HG03060 (cell line): ENCODE measurements around the gene TRIP13.

ENCODE experiments used
- ATAC-seq: cut with Tn5 transposase; IDR thresholded peaks from one replicate; pipeline ENCODE4 v1.9.1; 2021; ENCODE audit warnings: low read depth, moderate number of reproducible peaks; ENCODE audit not compliant: unreplicated experiment

The TRIP13 gene

DNA sequence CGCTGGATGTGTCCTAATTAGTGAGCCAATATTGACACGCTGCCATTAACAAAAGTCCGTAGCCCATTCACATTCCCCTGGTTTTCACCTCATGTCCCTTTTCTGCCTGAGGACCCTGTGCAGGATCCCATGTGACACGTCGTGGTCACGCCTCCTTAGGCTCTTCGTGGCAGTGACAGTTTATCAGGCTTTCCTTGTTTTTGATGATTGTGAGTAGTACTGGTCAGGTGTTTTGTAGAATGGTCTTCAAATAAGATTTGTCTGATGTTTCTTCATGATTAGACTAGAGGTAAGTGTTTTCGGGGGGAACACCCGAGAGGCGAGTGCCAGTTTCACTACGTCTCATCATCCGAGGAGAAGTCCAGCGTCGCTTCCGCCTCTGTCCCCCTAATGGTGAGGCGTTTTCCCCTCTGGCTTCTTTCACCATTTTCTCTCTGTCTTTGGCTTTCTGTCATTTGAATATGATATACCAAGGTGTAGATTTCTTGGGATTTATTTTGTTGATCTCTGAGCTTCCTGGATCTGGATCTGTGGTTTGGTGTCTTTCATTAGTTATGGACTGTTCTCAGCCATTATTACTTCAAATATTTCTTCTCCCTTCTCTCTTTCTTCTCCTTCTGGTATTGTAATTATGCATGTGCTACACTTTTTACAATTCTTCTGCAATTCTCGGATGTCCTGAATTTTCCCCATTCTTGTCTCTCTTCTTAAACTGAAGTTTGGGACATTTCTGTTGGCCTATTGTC is 57.3 kb downstream of the TRIP13 start:
- no peak for ATAC-seq

GRCh38 chr5:951940-952596 is 59.4 kb downstream of the TRIP13 start:
- no peak for ATAC-seq

DNA sequence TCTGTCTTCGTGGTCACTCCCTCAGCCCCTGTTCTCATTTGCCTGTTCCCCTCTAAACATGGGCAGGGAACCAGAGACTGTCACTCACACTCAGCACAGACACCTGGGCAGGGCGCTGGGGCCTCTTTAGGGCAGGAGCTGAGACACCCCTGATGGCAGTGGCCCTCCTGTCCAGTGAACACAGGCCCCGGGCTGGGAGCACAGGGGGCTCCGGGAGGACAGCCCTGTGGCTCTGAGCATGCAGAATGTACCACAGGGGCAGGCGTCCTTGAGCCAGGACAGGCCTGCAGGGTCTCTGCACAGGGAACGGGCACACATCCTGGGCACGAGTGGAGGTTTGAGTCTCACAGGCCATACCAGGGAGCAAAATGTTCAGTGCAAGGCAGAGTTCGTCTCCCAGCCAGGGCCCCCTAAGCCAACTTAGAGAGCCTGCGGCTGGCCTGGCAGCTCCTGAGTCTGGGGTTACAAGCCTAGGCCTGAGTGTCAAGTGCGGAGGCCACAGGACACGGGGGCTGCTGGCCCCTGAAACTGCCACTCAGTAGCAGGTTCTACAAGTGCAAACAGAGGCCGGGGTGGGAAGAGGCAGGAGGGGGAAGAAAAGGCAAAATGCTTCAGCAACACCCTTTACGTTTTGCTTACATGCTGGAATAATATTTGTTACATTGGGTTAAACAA is 60.0 kb downstream of the TRIP13 start:
- ATAC-seq, result no peak

- ATAC-seq, result no peak
Observed at GRCh38 chr5:953535-954449, 61.1 kb downstream of the TRIP13 start.

DNA sequence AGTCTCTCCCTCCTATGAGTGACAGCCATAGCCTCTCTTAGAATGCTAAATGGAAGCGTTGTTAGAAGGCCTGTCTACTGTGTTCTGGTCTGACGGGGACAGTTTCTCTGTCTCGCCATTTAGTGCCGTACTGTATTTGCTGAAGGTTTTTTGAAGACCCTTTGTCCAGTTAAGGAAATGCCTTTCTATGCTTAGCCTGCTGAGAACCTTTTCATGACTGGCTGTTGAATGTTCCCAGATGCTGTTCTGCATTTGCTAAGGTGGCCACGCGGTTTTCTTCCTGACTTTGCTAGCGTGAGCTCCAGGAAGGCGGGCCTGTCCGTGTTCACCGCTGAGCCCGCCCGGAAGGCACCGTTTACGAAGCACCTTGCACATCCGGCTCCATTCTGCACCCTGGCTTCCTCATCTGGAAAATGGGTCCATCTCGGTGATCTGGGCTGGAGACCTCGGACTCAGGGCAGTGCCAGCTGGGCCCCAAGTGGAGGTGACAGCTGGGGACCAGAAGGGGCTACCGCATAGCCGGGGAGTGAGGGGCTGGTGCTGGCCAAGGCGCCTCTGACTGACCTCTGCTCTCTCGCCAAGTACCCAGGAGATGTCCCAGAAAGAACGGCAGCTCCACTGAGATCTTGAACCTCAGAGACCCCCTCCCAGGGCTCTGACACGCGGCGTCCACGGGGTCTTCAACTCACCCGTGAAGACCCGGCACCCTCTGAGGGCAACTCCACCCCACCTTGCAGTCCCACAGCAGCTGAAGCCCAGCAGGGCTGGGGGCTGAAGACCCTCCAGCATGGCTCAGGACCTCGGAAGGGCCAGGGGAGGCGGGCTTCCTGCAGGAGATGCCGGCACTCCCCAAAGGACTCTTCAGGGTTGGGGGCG is 63.4 kb downstream of the TRIP13 start:
- ATAC-seq, result no peak

DNA sequence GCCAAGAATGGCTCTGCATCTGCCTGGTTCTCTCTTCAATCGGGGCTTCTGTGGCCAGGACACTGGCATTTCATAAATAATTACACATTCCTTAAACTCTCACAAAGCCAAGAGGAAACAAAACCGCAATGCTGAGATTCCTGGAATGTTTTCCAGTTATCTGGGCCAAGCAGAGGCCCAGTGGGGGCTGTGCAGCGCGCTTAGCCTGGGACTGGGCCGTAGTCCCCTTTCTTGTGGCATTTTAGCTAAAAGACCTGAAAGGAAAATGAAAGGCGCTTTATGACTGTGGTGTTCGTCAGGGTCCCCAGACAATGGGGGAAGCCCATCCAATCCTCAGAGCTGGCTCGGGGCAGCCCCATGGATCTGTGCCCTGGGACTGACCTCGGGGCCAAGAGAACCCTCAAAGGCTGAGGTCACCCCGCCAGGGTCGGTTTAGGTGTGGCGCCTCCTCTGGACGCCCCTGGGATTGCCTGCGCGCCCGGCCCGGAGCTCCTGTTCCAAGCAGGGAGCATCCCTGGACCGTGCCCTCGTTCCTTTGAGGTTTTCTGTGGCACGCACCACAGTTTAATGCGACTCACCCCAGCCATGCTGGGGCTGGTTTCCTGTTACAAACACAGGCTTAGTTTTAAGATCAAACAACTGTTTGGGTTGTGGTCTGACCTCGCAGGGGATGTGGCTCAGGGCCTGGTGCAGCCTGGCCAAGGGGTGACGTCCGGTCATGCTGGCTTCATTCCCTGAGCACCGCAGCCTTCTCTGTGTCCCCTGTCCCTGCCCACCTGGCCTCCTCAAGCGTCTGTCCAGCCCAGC is 64.5 kb downstream of the TRIP13 start:
- no peak for ATAC-seq

DNA sequence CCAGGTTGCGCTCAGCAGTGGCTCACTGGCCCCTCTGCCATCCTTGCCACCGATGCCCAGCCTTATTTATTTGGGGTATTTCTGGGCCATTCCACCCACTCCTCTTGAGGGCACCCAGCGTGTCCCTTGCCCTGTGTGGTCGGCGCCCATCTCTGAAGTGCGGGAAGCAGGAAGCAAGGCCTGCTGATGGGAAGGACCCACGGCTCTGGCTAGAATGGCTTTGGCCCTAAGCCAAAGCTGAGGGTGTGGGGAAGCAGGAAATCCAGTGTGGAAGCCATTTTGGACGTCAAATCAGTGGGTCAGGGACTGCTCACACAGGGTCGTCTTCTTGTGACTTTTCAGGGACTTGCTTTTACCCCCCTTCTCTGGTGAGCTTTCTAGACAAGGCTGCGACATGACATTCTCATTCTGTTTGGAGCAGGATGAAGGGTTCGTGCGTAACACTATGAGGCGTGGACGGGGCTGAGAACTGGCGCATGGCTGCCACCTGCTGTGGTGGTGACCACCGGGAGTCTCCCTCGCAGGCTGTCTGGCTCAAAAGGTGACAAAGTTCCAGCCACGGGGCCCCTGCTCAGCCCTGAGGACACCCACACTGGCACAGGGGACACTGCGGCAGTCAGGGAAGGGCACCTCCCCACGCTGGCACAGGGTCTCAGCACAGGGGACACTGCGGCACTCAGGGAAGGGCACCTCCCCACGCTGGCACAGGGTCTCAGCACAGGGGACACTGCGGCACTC is 65.2 kb downstream of the TRIP13 start:
- no peak for ATAC-seq

DNA sequence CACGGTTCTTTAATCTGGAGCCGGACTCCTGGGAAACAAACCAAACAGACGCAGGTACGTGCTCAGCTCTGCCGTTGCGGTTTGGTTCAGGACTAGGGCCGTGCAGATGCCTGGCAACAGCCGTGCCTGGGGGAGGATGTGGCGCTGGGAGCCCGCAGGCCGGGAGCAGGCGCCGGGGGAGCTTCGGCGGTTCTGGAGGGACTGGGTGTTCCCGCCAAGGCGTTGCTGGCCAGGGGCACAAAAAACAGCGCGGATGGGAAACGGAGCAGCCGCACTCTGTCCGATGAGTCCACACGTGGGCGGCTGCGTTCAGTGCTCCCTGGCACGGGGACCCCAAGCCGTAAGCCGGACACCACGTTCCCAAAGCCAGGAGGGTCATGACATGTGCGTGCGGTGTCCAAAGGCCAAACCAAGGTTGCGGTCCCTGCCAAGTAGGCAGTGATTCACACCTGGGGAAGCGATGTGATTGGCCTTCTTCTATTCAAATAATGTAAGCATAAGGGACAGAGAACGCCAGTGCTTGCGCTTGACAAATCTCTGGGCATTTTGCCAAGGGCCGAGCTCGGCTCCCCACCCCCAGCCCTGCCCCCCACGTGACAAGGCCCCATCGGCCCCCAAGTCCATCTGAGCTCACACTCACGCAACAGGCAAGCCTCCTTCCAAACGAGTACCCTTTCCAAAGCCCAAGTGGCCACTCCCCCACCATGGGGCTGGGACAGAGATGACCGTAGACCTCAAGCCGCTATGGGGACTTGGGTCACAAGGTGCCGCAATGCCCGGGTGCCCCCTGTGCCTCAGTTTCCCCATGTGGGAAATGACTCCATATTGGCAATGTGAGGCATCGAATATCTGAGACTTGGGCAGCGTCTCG is 66.3 kb downstream of the TRIP13 start:
- no peak for ATAC-seq

DNA sequence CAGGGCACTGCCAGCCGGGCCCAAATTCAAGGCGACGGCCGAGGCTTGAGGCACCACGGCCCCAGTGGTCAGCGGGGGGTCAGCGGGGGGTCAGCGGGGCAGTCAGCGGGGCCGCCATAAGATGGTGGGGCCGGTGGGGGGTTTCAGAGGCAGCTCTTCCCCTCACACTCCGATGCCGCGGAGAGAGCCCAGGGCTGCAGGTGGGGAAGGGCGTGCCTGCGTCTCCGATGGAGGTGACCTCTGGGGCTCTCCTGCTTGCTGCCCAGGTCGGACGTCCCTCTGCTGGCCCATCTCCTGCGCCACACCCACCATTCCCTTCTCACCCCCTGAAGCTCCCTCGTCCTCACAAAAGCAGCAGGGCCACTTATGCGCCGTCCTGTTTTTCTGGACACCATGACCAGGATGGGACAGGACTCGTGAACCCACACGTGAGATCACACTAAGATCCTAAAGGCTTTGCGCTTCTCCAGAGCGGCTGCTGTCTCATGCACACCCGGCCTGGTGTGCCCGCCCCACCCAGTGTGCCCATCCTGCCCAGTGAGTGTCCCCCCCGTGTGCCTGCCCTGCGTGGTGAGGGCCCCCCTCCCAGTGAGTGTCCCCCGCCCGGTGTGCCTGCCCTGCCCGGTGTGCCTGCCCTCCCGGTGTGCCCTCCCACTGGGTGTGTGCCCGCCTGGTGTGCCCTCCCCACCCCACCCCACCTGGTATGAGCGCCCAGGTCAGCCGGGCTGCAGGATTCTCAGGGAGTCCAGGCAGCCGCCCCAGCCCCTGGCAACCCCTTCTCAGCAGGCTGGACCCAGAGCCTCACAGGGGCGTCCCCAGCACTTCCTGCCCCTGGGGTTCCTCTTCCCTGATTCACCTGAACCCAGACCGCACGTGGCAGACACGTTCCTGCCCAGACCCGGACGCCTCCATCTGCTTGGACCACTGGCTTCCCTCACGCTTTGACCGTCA is 67.2 kb downstream of the TRIP13 start:
- ATAC-seq, result no peak

DNA sequence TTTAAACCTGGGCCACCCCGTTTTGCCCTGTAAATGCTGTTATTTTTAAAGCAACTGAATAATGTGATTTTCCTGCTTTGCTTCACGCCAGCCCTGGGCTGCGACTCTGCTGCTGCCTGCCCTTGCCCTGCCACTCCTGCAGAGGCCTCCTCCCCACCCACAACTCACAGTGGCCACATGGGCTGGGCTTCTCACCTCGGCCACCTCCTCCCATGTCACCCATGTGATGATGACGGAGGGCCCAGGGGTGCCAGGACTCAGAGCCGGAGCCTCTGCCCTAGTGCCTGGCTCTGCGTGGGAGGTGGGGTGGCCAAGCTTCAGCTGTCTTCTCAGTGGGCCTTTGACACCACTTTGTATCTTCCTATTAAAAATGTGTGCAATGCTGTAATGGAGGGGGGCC is 67.9 kb downstream of the TRIP13 start:
- ATAC-seq, result no peak

DNA sequence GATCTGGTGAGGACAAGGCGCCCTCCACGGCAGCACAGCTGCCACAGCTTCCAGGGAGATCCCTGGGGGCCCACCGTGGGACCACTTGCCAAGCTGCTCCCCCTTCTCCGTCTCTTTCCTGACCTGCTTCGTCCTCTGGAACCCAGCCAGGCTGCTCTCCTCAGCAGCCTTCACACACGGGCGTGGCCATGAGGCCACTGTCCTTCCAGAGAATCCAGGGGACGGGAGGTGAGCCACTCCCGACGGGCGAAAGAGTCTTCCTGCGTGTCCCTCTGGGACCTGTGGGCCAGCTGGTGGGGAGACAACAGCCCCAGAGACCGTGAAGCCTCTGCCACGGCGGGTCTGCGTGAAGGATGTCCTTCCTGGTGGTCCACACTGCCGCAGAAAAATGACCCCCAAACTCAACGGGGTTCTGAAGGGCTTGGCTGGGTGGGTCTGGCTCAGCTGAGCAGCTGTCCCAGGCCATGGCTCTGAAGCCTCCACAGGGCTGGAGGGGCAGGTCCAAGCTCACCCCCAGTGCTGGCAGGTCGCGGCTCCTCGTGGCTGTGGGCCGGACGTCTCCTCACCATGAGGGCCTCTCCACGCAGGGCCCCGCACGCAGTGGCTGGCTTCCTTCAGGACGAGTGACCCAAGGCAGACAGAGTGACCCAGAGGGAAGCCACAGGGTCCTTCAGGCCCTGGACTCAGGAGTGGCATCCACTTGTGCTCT is 68.5 kb downstream of the TRIP13 start:
- no peak for ATAC-seq

DNA sequence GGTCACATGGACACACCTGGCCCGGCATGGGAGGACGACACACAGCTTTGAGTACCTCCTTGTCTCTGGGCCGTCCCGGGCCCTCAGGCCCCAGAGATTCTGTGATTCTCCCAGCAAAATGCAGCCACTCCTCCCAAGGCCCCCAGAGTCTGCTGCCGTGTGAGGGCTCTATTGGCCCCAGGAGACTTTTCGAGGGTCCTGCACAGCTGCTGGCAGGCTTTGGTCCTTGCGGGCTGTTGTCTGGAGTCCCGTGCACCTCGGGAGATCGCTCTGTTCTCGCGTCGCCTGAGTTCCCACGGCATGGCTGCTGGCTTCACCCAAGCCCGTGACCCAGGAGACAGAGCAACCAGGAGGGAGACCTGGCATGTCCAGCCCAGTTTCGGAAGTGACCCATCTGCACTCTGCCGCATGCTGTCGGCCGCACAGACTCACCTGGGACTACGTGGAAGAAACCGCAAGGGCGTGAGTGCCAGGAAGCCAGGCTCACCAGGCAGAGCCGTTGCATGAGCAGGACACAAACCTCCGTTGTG is 69.1 kb downstream of the TRIP13 start:
- no peak for ATAC-seq

- no peak for ATAC-seq
Observed at GRCh38 chr5:962386-962785, 69.7 kb downstream of the TRIP13 start.

DNA sequence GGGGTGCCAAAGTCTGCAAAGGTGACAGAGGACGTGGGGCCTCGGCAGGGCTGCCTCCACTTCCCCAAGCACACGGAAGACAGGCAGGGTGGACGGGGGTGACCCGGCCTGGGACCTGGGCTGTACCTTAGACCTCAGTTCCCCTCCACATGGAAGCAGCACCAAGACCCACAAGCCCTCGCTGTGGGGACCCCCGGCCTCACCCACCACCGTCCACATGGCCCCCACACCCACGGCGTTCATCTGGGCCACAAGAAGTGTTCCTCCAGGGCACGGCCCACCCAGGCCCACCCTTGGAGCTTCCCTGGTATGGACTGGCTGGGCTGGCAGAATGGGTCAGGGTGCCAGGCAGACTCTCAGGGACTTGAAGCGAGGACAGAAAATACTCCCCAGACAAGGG is 70.1 kb downstream of the TRIP13 start:
- ATAC-seq, result no peak

DNA sequence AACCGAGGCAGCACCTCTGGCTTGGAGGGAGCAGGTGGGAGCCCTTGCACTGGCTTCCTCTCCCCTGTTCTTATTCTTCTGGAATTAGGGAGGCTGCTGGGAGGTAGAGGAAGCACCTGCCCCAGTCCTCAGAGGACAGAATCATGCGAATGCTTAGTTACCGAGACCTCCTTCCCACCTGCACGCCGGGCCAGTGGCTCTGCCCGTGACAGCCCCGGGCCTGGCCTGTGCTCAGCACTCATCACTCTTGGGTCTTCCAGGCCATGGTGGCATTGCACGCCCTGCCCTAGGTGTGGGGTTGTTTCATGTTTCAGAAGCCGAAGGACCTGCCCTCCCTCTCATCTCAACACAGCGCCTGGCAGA is 70.6 kb downstream of the TRIP13 start:
- ATAC-seq, result no peak
